ENCODE measurements around the gene FOXF1.

The FOXF1 gene

DNA sequence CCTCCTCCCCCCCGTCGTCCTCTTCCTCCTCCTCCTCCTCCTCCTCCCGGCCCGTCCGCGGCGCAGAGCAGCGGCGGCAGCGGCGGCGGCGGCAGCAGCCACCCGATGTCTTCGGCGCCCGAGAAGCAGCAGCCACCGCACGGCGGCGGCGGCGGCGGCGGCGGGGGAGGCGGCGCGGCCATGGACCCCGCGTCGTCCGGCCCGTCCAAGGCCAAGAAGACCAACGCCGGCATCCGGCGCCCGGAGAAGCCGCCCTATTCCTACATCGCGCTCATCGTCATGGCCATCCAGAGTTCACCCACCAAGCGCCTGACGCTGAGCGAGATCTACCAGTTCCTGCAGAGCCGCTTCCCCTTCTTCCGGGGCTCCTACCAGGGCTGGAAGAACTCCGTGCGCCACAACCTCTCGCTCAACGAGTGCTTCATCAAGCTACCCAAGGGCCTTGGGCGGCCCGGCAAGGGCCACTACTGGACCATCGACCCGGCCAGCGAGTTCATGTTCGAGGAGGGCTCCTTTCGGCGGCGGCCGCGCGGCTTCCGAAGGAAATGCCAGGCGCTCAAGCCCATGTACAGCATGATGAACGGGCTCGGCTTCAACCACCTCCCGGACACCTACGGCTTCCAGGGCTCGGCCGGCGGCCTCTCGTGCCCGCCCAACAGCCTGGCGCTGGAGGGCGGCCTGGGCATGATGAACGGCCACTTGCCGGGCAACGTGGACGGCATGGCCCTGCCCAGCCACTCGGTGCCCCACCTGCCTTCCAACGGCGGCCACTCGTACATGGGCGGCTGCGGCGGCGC, at the start of gene FOXF1:
Gene FOXF1, plus strand, starts transcription at position 63 of the 797 bp plus-strand sequence. Its CDS starts 43 bp downstream, at position 106.
- DNase-seq, result no peak

DNA sequence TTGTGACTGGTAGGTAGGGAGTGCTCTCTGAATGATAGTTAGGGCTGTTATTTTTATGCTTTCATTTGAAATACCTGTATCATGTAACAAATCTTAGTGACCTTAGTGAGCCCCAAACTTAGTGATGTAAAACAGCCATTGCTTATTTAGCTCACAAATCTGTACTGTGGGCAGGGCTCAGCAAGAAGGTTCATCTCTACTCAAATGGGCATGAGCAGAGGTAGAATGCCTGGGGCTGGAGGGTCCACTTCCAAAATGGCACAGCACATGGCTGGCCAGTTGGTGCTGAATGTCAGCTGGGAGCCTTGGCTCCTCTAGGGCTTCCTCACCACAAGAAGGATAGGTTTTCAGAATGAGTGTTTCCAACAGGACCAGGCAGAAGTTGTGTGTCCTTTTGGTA, 49.3 kb upstream of the FOXF1 start:
- DNase-seq, result no peak

DNA sequence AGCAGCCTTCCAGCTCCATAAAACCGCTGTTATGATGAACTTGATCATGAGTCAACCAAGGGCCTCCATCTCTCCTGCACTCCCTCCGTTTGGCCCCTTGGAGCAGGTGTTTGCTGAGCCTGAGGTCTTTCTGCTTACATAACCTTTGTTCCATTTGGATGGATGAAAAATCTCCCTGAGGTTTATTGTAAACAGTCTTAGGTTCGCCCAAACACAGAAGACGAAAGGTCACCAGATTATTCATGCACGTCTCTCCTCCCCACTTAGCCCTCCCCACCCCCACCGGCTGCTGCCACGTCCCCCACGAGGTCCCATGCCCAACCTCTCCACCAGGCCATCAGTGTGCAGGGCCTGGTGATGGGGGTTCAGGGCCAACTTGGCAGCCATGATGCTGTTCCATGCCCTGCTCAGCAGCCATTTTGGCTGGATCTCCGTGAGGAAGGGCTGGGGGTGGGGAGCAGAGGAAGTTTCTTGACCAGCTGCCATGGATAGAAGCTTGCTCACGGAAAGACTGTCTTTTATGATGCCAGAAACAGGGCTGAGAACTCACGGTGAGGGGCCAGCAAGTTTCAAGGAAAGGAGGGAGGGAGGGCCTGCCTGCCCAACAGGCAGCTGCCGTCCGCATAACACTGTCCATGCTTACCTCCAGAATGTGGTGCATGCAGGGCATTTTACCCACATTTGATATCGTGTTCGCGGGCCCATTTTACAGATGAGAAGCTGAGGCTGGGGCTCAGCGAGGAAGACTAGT, 47.8 kb upstream of the FOXF1 start:
- DNase-seq, result no peak

DNA sequence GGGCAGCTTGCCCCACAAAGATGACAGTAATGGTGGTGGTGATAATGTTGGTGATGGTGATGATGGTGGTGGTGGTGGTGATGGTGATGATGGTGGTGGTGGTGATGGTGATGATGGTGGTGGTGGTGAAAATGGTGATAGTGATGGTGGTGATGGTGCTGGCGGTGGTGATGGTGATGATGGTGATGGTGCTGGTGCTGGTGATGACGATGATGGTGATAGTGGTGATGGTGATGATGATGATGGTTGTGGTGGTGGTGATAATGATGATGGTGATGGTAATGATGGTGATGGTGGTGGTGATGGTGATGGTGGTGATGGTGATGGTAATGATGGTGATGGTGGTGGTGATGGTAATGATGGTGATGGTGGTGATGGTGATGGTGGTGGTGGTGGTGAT, 46.3 kb upstream of the FOXF1 start:
- no peak for DNase-seq

DNA sequence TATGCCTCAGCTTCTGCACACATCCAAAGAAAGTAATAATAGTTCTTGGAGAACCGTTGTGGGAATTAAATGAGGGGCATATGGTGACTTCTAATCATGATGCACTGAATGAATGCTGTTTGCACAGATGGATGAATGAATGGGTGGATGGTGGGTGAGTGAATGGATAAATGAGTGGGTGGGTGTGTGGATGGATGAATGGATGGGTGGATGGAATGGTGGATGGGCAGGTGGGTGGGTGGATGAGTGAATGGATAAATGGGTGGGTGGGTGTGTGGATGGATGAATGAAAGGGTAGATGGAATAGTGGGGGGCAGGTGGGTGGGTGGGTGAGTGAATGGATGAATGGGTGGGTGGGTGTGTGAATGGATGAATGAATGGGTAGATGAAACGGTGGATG, 44.9 kb upstream of the FOXF1 start:
- DNase-seq, result no peak

DNA sequence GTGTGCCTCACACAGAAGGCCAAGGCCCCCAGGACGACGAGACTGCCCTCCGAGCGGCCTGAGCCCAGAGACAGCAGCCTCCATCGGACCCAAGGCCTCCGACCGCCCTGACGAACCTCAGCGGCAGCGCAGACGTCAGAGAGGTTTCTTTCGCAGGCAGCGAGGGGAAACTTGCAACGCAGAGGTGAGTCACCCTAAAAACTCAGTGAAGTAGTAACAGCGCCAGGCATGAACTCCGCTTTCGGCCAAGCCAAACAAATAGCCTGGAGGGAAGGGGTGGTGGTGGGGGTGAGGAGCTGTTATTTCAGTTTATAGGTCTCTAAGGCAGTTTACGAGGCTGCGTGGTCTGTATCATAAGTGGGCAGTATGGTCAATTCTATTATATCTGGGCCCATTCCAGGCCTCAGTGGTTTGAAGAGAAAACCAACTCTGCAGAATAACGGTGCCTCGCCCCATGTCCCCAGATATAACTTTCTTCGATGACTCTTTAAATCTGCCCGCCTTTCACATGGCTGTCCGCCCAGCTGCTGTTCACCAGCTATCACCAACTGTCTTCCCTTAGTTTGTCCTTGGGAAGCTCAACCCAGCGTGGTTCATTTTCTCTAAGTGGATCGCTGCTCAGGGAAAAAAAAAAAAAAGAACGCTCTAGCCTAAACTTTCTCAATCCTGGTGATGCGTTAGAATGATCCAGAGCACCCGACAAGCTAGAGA, 43.5 kb upstream of the FOXF1 start:
- no peak for DNase-seq

DNA sequence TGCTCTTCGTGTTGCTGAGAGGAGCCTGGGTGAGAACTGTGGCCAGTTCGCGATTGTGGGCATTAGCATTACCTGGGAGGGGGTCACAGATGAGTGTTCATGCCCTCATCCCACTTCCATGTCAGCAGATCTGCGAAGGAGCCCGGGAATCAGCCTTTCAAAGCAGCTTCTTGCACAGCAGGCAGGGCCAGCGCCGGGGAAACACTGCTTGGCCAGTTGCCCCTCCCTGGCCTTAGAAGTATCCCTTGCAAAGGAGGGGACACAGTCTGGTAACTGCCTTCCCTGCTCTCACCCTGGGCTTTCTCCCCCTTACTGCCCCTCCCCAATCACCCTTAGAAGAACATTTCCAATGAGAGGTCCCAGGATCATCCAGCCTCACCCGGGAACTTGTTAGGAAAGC, 42.8 kb upstream of the FOXF1 start:
- no peak for DNase-seq

DNA sequence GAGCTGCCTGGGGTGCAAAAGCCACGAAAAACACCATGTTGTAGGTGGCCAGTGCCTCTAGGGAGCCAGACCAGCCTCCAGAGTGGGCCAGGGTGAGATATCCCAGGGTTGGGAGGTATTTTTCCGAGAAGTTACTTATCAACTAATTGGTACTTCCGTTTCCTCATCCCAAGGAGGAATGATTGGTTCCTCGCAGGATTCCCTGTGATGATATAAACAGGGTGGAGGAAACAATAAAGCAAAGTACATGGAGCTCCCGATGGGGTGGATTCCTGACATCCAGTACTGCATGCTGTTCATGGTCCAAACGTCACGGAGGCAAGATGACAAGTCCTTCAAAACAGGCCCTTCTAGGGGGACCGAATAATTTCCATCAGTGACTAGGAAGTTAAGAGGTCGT, 39.4 kb upstream of the FOXF1 start:
- no peak for DNase-seq

DNA sequence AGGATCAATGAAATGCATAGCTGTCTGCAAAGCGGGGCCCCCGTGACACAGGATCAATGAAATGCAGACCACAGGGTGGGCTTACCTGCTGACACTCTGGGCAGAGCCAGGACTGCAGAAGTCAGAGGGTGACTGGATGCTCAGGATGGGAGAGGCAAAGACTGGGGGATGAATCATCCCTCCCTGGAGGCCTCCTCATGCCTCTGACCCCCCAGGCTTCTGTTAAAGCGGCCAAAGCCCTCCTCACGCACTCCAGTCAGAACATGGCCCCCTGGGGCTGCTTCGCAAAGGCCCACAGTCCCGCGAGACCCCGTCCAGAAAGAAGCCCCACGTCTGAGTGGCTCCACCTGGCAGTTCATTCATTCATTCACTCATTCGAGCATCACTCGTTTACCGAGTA, 38.4 kb upstream of the FOXF1 start:
- DNase-seq, result no peak

DNA sequence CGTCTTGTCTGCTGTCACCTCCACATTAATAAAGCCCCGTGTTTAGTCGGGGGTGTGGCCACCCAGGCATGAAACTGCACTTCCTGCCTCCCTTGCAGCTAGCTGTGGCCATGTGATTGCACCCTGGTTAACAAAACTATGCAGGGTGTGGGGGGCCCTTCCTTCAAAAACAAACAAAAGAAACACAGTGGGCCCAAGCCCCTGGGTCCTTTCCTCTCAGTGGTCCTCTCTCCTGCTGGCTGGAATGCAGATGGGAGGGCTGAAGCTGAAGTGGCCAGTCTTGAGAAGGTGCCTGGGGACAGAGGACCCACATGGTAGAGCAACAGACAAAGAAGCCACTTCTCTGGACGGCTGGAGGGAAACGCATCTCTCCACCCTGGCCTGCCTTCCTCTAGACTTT, 38.0 kb upstream of the FOXF1 start:
- DNase-seq, result no peak

DNA sequence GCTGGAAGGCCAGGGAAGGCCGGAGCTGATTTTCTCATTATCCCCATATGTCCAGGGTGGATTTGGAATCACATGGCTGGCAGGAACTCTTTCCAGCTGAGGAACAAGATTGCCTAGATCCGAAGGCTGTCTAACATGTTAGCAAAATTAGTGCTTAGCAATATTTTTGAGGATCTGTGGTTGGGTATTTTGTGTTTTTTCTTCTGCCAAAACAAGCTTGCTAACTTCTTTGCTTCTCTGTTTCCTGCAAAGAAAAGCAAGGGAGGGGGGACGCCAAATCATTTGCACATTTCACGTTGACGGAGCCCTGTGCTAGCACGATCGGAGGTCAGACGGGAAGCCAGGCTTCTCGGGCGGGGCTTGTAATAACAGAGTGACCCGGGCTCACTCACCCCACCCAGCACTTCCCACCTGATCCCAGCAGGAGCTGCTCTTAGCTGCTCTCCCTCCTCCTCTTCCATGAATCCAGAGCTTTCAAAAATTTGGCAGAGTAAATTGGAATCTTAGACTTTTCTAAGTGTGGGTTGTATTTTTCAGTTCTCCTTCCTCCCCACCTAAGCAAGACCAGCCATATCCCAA, 33.3 kb upstream of the FOXF1 start:
- DNase-seq, result no peak

DNA sequence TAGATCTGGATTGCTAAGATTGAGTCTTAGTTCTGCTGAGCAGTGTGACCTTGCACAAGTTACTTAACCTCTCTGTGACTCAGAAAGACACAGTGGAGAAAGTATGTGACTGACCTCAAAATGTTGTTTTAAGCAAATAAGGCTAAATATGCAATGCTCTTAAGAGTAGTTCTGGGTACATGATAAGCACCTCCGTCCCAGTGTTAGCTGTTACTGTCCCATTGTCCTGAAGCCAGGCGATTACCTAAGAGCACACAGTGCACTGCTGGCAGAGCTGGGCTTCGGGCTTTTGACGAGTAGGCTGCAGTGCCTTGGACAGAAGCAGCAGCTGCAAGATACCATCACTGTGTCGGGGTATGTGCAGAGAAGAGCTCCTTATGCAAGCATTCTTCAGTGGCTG, 32.7 kb upstream of the FOXF1 start:
- no peak for DNase-seq

DNA sequence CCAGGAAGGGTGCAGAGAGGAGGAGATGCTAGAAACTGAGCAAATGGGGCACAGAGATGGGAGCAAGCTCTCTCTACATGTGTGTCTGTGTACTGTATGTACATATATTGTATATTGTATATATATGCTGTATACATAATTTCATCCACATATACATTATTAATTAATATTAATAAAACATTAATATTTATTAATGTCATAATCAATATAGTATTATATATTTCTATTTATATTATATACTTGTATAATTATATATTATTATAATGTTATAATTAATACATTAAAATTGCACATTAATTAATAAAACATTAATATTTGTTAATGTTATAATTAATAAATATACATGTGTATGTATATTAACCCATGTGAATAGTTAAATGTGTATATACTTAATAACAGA, 31.5 kb upstream of the FOXF1 start:
- no peak for DNase-seq

DNA sequence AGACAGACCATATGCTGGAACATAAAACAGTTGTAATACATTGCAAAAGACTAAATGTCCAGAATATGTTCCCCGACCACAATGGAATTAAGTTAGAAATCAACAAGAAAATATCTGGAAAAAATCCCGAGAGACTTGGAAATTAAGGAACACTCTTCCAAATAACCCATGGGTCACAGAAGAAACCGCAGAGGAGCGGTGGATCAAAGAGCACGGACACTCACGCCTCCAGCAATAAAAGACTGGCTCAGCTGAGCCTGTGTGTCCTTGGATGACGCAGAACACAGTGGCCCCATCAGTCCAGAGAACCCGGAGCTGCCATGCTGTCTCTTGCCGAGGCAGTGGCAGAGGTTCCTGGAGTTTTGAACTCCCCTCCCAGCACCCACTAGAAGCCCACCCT, 30.9 kb upstream of the FOXF1 start:
- DNase-seq, result no peak

DNA sequence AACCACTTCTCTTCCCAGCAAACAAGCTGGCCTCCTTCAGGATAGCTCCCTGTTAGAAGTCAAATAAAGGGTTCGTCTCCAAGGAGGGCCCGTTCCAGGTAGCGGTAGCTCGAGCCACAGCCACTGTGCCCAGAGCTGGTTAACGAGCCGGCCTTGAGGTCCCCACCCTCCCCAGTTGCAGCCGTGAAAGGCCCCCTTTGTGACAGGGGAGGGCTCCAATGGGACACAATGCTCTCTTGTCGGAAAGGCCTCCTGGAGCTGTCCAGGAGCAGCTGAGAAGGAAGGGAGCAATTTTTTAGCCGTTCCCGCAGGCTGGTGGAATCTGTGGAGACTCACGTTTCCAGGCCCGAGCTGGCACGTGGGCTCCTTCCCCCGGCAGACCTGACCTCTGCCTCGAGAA, 29.9 kb upstream of the FOXF1 start:
- no peak for DNase-seq

DNA sequence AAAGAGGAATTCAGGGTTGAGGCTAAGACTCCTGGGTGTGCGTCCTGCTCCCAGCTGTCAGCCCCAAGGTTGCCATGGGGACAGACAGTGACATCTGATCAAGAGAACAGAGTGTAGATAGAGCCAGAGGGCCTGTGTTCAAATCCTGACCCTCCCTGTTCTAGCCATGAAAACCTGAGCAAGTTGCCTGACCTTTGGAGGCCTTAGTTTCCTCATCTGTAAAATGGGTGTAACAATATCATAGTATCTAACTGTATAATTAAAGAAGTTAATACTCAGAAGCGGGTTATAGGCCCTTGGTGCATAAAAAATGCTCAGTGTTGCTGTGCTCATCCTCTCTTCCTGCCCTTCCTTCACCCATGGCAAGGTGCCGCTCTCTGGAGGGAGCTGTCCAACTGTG, 28.7 kb upstream of the FOXF1 start:
- DNase-seq, result no peak

DNA sequence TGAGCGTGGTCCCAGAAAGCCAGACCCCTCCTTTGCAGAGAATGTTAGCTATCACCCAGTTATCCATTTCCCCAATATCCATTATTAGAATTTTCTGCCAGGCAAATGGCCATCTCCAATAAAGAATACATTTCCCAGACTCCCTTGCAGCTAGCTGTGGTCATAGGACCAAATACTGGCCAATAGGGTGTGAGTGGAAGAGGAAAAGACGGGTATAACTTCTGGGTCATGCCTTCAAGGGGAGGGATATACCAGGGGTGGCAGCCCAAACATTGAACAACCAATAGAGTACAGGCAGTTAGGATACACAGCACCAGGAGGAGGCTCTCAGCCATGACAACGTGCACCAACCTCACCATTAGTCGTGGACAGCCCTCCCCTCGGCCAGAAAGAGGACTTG, 26.1 kb upstream of the FOXF1 start:
- DNase-seq, result no peak

DNA sequence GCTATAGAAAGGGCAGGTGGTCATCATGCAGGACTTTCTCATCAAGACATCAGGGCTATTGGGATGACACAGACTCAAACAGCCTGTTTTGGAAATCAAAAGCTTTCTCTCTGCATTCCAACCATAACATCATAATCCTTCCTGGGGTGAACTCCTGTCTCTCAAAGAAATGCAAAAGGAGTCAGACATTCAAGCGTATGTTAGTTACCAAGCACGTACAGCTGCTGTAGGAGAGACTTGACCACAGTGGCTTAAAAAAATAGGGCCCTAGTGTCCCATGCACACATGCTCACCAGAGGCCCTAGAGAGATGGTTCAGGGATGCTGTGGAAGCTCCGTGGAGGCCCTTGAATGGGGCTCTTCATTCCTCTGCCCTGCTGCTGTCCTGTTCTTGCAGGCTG, 24.6 kb upstream of the FOXF1 start:
- no peak for DNase-seq

DNA sequence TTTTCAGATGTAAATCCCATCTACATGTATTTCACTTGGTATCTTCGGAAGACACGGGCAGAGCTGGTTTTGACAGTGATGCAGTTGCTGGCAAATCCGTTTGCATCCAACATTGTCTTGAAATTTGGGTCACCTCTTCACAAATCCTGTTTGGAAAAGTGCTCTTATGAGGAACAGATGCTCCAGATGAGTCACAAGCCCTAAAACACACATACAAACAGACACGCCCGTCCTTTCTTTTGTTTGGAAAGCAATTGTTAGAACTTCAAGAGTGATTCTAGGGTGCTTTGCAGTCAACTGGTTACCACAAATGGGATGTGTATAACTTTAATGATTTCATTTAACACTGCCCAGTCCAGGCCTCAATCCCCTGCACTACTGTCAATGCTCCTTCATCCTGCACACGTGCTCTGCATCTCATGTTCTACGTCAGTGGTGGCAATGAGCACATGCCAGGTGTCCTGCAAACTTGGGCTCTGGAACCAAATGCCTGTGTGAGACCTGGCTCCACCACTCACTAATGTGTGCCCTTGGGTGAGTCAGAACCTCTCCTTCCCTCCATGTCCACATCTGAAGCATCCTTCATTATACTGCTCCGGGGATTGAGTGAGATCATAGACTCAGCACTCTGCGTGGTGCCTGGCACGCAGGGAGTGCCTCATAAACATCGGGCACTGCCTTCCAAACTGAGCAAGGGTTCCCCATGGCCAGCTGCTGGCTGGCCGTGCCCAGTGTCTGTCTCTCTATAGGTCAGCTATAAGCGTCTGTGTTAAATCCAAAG, 19.3 kb upstream of the FOXF1 start:
- no peak for DNase-seq

DNA sequence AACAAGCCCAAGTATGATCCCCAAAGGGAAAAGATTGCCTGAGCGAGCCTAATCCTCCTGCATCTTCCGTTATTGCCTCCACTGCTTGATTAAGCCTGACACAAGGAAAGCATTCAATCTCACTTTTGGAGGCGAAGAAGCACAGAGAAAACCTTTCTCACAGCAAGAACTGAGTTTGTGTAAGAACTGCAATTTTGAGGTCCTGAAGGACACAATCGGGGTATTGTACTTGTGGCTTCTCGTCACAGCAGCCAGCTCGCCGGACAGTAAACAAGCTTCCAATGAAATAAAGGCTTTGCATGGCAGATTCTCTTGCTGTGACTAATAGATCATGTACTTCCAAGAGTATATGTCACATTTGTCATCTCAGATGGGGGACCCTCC, 18.7 kb upstream of the FOXF1 start:
- no peak for DNase-seq

DNA sequence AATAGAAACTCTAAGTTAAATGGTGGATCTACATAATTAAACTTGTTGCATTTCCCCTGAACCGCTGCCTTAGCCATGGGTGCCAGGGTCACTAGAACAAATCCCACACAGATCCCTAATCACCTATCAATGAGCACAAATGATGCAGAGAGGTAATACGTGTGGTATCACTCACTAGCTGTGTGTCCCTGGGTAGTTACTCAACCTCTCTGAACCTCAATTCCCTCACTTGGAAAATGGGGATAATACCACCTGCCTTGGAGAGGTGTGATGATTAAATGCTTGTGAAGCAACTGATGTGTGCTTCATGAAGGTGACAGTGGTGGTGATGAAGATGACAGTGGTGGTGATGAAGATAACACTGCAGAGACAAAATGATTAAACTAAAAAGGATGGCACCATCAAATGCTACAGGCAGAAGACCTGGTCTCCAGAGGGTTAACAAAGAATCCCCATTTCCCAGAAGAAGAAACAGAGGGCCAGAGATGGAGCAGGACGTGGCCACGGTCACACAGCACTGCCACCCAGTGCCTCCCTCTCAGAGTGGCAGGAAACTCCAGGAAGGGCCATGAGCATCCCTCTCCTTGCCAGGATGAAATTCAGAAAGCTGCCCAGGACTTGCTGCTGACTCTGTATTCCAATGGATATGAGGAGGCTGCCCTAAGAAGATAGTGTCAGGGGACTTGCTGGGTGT, 17.9 kb upstream of the FOXF1 start:
- no peak for DNase-seq

DNA sequence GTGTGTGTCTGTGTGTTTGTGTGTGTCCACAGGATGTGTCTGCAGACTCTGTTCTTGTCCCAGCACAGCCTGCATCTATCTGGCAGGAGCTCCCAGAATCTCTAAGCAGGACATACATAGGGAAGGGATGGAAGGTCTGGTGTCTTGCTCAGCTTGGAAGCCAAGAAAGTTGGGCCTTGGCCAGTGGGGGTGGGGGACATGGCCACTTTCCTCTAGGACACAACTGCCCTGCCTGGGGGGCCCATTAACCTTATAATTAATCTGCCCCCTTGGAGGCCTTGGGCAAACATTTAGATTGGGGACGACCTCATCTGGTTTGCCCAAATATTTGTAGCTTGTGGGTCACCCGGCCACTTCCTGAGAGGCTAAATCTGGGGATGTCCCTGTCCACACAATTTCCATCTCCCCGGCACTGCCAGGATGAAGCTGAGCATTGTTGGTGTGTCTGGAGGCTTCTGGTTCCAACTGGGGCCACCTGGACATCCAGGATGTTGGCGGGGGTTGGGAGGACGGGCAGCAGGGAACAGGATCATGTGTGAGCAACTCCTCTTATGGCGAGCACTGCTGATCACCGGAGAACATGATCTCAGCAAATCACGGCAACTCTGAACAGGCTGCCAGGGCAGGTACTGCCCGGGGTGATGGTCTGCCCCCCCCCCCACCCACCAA, 17.2 kb upstream of the FOXF1 start:
- no peak for DNase-seq
